Bronchial epithelial cell (primary cell): Measurements from ENCODE around the gene STXBP1. TPM values are rescaled to one million over a fixed set of nuclear protein-coding genes. Genes with fewer than 3 reads are reported as not detected.

Source experiments
- DNase-seq: peaks from one replicate; pipeline ENCODE4 v3.0.0-alpha.2; 2010; ENCODE audit warnings: low read depth
- FAIRE-seq: peaks from 2 replicates; lab custom pipeline; 2011; peaks lifted over from hg19 to GRCh38; lab: Jason Lieb, UNC
- H3K27me3 ChIP-seq: 2 replicates; pipeline ENCODE4 v1.5.1; 2011; ENCODE audit warnings: low read length; ENCODE audit not compliant: control insufficient read depth, insufficient read depth
- H3K36me3 ChIP-seq: 2 replicates; pipeline ENCODE4 v1.5.1; 2011; ENCODE audit warnings: low read length; ENCODE audit not compliant: control insufficient read depth, insufficient read depth
- H3K4me3 ChIP-seq: 2 replicates; pipeline ENCODE4 v1.5.1; 2011; ENCODE audit warnings: mild to moderate bottlenecking, low read depth, low read length, control low read depth
- CTCF ChIP-seq: IDR thresholded peaks from 2 replicates; pipeline ENCODE4 v1.5.1; 2011; ENCODE audit warnings: mild to moderate bottlenecking, moderate library complexity, low read length, control low read depth, inconsistent platforms; ENCODE audit not compliant: insufficient read depth, severe bottlenecking
- total RNA-seq: library from RNA; depleted of rRNA; stranded (reverse); fragments of >200 nt; gene quantifications from 2 replicates; pipeline ENCODE4 v1.2.1, GENCODE V29; 2014

Gene STXBP1
- total RNA-seq, 1 donor from 2014 or later: 17.1 TPM

- peaks cover 3% of the 10 kb centered on the region for H3K36me3 ChIP-seq
- FAIRE-seq: no peak
- H3K4me3 ChIP-seq: peak overlapping the region; percentile 93
- H3K27me3 ChIP-seq: no peaks in the 10 kb centered on the region
- DNase-seq: no peak
- TF ChIP-seq CTCF: no peak
These were observed 102.1 kb downstream of the STXBP1 start for GRCh38 chr9:127714020-127714750.

GRCh38 chr9:127714951-127715469 is 102.9 kb downstream of the STXBP1 start:
- Histone ChIP-seq H3K4me3 (peak overlapping the region; percentile 93), H3K27me3 (no peaks in the 10 kb centered on the region), H3K36me3 (peaks cover 3% of the 10 kb centered on the region)
- FAIRE-seq (no peak), DNase-seq (no peak)
- no peak for TF ChIP-seq CTCF

GRCh38 chr9:127715470-127716337 is 103.6 kb downstream of the STXBP1 start, which contains the start of the genes PTRH1 and TTC16:
PTRH1 (minus strand) TSS chr9:127715663; CDS start chr9:127715639, 24 bp downstream.
TTC16 (plus strand) TSS chr9:127716079; CDS start chr9:127716146, 67 bp downstream.
- peaks cover 3% of the 10 kb centered on the region for H3K36me3 ChIP-seq
- no peak for TF ChIP-seq CTCF
- DNase-seq (peak; percentile 84), FAIRE-seq (no peak)
- no peaks in the 10 kb centered on the region for H3K27me3 ChIP-seq
- peak within 1 kb of the TSS; percentile 93 for H3K4me3 ChIP-seq

GRCh38 chr9:127716412-127716811 is 104.3 kb downstream of the STXBP1 start:
- H3K4me3 ChIP-seq: no peak overlapping the region
- no peak for DNase-seq
- no peak for TF ChIP-seq CTCF
- peaks cover 3% of the 10 kb centered on the region for H3K36me3 ChIP-seq
- H3K27me3 ChIP-seq: no peaks in the 10 kb centered on the region
- no peak for FAIRE-seq

- FAIRE-seq (no peak), DNase-seq (no peak)
- no peaks in the 10 kb centered on the region for H3K27me3 ChIP-seq
- H3K4me3 ChIP-seq: no peak overlapping the region
- H3K36me3 ChIP-seq: no peaks in the 10 kb centered on the region
- TF ChIP-seq CTCF: no peak
These were observed 105.7 kb downstream of the STXBP1 start for GRCh38 chr9:127717766-127718165.
